ENCODE results near the gene CFAP45. TPM values are rescaled to one million over a fixed set of nuclear protein-coding genes. Genes with fewer than 3 reads are reported as not detected.

Gene CFAP45
- total and polyA plus RNA-seq, 2 experiments from 2014 or later, result 0.36 TPM; not detected in 1

DNA sequence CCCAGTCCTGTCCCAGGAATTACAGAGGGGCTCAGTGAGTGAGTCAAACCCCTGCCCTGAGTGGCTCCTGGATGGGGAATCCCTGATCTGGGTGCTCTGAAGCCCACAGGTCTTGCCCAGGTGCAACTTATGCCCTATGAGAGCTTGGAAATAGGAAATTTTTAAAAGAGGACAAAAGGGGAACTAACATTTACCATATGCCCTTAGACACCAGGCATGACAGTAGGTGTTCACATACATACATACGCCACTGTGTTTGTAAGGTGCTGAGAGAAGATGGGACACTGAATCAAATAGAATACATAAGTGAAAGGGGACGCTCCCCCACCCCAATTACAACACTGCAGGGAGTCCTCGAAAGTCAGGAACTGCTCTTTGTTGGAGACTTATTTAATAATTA lies 1.4 kb downstream of the CFAP45 start (continued):
- TF ChIP-seq, protein P1, sequence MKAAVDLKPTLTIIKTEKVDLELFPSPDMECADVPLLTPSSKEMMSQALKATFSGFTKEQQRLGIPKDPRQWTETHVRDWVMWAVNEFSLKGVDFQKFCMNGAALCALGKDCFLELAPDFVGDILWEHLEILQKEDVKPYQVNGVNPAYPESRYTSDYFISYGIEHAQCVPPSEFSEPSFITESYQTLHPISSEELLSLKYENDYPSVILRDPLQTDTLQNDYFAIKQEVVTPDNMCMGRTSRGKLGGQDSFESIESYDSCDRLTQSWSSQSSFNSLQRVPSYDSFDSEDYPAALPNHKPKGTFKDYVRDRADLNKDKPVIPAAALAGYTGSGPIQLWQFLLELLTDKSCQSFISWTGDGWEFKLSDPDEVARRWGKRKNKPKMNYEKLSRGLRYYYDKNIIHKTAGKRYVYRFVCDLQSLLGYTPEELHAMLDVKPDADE (IDR thresholded peaks at IDR 0.05), result no peak
- TF ChIP-seq EZH2phosphoT487 (IDR thresholded peaks at IDR 0.05; ENCODE audit: unreplicated experiment) (no peak), NANOG (IDR thresholded peaks at IDR 0.05; ENCODE audit: borderline replicate concordance) (no peak), CREB1 (CRISPR knock-in tag; IDR thresholded peaks at IDR 0.05; ENCODE audit: low read depth) (no peak), ZNF331 (CRISPR knock-in tag; IDR thresholded peaks at IDR 0.05; ENCODE audit: low read depth) (no peak)
- TF ChIP-seq, protein P2, sequence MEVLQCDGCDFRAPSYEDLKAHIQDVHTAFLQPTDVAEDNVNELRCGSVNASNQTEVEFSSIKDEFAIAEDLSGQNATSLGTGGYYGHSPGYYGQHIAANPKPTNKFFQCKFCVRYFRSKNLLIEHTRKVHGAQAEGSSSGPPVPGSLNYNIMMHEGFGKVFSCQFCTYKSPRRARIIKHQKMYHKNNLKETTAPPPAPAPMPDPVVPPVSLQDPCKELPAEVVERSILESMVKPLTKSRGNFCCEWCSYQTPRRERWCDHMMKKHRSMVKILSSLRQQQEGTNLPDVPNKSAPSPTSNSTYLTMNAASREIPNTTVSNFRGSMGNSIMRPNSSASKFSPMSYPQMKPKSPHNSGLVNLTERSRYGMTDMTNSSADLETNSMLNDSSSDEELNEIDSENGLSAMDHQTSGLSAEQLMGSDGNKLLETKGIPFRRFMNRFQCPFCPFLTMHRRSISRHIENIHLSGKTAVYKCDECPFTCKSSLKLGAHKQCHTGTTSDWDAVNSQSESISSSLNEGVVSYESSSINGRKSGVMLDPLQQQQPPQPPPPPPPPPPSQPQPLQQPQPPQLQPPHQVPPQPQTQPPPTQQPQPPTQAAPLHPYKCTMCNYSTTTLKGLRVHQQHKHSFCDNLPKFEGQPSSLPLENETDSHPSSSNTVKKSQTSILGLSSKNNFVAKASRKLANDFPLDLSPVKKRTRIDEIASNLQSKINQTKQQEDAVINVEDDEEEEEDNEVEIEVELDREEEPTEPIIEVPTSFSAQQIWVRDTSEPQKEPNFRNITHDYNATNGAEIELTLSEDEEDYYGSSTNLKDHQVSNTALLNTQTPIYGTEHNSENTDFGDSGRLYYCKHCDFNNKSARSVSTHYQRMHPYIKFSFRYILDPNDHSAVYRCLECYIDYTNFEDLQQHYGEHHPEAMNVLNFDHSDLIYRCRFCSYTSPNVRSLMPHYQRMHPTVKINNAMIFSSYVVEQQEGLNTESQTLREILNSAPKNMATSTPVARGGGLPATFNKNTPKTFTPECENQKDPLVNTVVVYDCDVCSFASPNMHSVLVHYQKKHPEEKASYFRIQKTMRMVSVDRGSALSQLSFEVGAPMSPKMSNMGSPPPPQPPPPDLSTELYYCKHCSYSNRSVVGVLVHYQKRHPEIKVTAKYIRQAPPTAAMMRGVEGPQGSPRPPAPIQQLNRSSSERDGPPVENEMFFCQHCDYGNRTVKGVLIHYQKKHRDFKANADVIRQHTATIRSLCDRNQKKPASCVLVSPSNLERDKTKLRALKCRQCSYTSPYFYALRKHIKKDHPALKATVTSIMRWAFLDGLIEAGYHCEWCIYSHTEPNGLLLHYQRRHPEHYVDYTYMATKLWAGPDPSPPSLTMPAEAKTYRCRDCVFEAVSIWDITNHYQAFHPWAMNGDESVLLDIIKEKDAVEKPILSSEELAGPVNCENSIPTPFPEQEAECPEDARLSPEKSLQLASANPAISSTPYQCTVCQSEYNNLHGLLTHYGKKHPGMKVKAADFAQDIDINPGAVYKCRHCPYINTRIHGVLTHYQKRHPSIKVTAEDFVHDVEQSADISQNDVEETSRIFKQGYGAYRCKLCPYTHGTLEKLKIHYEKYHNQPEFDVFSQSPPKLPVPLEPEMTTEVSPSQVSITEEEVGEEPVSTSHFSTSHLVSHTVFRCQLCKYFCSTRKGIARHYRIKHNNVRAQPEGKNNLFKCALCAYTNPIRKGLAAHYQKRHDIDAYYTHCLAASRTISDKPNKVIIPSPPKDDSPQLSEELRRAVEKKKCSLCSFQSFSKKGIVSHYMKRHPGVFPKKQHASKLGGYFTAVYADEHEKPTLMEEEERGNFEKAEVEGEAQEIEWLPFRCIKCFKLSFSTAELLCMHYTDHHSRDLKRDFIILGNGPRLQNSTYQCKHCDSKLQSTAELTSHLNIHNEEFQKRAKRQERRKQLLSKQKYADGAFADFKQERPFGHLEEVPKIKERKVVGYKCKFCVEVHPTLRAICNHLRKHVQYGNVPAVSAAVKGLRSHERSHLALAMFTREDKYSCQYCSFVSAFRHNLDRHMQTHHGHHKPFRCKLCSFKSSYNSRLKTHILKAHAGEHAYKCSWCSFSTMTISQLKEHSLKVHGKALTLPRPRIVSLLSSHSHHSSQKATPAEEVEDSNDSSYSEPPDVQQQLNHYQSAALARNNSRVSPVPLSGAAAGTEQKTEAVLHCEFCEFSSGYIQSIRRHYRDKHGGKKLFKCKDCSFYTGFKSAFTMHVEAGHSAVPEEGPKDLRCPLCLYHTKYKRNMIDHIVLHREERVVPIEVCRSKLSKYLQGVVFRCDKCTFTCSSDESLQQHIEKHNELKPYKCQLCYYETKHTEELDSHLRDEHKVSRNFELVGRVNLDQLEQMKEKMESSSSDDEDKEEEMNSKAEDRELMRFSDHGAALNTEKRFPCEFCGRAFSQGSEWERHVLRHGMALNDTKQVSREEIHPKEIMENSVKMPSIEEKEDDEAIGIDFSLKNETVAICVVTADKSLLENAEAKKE (CRISPR knock-in tag; IDR thresholded peaks at IDR 0.05), result no peak

DNA sequence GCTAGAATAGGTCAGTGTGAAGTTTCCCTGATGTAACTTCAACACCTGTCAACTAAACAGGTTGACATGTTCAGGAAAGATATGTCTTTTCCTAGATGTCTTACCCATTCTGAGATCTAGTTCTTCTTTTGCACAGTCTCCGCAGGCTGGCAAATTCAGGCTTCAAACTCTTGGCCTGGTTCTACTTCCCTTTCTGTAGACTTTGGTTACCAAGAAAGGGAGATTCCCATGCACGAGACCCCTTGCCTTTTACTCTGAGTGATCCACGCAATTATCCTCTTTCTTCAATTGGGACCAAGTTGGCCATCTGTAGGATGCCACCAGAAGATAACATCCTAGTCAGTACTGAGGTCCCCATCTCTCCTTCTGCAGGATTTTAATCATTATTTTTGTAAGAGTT lies 2.0 kb downstream of the CFAP45 start:
- Mint-ChIP-seq H3K9me3 (peaks cover 2% of the 10 kb centered on the region; the same call in 2 of the 3 replicates), H3K27ac (no peak overlapping the region), H3K36me3 (ENCODE audit: low read depth) (no peaks in the 10 kb centered on the region), H3K4me1 (peaks cover 20% of the 10 kb centered on the region), H3K4me3 (no peak overlapping the region), H3K27me3 (ENCODE audit: insufficient read depth, low read depth, poor library complexity) (peaks cover 17% of the 10 kb centered on the region)
- Histone ChIP-seq H3K9me2 (ENCODE audit: insufficient read depth) (no peaks in the 10 kb centered on the region), H2AFZ (no peak overlapping the region), H3K4me3 (no peak overlapping the region), H3K79me2 (replicated peaks; ENCODE audit: insufficient read depth) (no peaks in the 10 kb centered on the region), H3K27ac (ENCODE audit: low read depth) (no peak overlapping the region), H3K4me1 (ENCODE audit: insufficient read depth) (peaks cover 12% of the 10 kb centered on the region), H3F3A (replicated peaks; ENCODE audit: low read depth) (no peaks in the 10 kb centered on the region), H3K4me2 (no peak overlapping the region), H3K27me3 (ENCODE audit: insufficient read depth) (peaks cover 17% of the 10 kb centered on the region), H4K20me1 (replicated peaks; ENCODE audit: insufficient read depth) (no peaks in the 10 kb centered on the region), H3K36me3 (ENCODE audit: insufficient read depth) (no peaks in the 10 kb centered on the region)
- no peak for DNase-seq (ENCODE audit: low spot score)
- ATAC-seq, result no peak
- TF ChIP-seq POLR2AphosphoS5 (IDR thresholded peaks at IDR 0.05; ENCODE audit: low read depth), result no peak
- TF ChIP-seq, protein P3, sequence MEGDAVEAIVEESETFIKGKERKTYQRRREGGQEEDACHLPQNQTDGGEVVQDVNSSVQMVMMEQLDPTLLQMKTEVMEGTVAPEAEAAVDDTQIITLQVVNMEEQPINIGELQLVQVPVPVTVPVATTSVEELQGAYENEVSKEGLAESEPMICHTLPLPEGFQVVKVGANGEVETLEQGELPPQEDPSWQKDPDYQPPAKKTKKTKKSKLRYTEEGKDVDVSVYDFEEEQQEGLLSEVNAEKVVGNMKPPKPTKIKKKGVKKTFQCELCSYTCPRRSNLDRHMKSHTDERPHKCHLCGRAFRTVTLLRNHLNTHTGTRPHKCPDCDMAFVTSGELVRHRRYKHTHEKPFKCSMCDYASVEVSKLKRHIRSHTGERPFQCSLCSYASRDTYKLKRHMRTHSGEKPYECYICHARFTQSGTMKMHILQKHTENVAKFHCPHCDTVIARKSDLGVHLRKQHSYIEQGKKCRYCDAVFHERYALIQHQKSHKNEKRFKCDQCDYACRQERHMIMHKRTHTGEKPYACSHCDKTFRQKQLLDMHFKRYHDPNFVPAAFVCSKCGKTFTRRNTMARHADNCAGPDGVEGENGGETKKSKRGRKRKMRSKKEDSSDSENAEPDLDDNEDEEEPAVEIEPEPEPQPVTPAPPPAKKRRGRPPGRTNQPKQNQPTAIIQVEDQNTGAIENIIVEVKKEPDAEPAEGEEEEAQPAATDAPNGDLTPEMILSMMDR (conservative IDR thresholded peaks at IDR 0.05; ENCODE audit: low read depth in 2 of 2), result no peak

Measured in GM23338 (cell line).